NCI-H2081 treated with DMSO at 0.1 percent for 48 hours (cell line): Measurements from ENCODE around the gene DMKN.
"Not testable (repeated sequence)": the region's sequence is repeated elsewhere in the genome, so short reads cannot be mapped to it uniquely, and the experiment has no call there.

Experiments
- DNase-seq: peaks from one replicate; lab custom pipeline; 2025; lab: John Stamatoyannopoulos, UW

DMKN gene

DNA sequence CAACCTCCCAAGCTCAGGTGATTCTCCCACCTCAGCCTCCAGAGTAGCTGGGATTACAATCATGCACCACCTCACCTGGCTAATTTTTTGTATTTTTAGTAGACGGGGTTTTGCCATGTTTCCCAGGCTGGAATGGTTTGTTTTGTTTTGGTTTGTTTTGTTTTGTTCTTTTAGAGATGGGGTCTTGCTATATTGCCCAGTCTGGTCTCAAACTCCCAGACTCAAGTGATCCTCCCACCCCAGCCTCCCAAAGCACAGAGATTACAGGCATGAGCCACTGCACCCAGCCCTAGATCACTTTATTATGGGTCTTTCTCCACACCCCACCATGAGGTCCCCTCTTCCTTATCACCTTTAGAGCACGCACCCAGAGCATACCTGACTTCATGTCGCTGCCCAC is 15.2 kb downstream of the DMKN start:
- no peak for DNase-seq

- DNase-seq: no peak
Observed at GRCh38 chr19:35497406-35497805, 16.0 kb downstream of the DMKN start.

DNA sequence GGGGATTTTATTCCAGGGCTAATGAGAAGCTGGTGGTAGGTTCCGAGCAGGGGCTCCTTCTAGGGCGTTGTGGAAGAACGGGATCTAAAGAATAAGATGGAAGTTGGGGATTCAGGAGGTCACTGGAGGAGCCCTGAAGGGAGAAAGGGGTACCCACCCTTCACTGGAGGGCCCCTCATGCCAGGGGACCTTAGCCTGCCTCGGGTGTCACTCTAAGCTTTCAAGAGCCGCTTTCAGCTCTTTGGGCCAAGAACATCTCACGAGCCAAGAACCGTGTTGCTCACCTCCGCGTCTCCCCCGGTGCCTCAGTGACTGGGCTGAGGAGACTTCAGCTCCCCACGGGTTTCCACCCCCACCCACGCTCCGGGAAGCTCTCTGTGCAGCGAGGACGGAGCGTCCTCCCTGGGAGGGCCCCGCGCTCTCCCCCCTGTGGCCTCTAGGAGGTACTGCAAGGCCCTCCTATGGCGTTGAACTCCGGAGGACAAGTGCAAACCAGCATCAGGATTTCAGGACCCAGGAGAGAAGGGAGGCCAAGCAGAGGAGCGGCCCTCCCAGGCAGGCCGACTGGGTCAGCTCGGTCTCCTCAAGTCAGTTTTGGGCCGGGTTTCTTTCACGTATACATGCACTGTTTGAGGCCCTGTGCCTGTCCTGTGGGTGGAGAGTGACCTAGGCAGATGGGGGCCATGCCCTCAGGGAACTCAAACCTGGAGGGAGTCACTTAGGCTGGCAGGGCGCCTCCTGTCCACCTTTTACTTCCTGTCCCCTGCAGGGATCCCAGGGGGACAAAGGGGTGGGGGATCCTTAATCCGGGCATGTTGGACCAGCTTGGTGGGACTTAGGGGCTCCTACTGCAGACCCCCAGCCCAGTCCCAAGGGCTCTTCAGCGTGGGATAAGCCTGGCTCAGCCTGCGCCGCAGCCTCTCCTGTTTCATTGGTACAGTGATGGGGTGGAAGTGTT is 18.1 kb downstream of the DMKN start:
- no peak for DNase-seq

DNA sequence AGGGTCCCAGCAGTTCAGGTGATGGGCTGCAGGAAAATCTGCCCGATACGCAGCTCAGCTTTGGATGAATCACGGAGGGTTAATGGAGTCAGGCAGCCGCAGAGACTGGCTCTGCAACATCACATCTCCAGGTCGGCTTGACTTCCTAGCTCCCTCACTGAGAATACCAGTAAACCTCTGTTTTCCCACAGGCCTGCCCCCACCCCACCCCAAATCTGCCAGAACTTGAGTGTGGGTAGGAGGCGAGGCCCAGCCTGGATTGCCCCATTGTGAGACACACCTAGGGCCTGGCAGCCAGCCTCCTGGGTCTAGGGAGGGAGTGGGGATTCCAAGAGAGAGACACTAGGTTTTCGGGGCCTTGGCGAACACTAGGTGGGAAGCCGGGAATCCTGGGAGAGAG is 19.5 kb downstream of the DMKN start:
- DNase-seq: no peak

DNA sequence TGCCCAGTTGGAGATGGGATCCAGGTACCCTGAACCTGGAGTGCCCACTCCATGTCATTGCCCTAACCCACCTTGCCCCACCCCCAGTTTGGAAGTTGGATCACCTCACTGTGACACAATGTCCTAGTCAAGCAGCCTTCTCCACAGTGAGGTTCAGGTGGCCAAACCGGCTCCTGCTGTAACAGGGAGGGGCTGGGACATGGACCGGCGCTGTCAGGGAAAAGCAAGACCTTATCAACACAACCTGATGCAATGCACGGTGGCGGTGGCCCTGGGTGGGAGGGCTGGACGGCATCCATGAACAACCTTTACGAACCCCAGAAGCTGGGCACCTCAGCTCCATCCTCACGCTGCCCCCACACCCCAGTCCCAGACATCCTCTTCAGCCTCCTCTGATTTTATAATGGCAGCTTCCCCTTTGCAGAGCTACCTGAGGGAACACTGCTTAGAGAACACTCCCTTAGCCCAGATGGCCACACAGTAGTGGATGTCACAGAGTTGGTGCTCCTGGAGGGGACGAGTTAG is 21.6 kb downstream of the DMKN start:
- no peak for DNase-seq

- DNase-seq: no peak
Observed at GRCh38 chr19:35490364-35490763, 23.1 kb downstream of the DMKN start, which contains the start of gene KRTDAP. Gene KRTDAP (minus strand): TSS chr19:35490464. CDS start chr19:35490442, 22 bp downstream.

DNA sequence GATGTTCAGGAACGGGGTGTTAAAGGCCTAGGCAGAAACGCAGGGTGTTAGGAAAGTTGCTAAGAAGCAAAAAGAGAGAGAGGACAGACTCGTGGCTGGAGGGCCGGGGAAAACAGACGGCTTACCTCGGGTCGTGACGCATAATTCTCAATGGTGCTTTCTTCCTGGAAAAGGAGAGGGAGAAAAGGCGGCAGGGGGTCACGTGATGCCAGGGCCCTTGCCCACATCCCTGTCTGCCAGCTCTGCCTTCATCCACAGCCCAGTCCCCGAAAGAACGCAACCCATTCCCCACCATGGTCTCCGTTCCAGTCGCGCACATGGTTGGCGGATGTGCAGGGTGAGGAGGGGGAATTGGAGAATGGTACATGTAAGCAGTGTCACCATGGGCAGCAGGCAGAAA is 24.8 kb downstream of the DMKN start:
- no peak for DNase-seq

- DNase-seq: no peak
Observed at GRCh38 chr19:35487656-35488182, 25.7 kb downstream of the DMKN start.

GRCh38 chr19:35486268-35486708 is 27.2 kb downstream of the DMKN start:
- DNase-seq: no peak

GRCh38 chr19:35484252-35485036 is 29.0 kb downstream of the DMKN start:
- no peak for DNase-seq

DNA sequence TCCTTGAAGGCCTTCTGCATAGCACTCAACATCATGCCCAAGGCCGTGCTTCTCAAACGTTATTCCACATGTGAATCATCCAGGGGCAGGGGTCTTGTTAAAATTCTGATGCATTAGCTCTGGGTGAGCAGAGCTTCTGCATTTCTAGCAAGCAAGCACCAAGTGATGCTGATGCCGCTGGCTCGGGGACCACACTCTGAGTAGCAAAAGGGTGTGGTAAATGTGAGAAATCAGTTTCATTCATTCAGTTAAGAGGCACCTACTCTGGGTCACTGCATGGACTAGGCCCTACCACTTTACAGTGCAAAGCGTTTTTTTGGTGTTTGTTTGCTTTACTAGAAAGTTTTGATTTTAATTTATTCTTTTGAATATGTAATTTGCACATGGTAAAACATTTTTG is 30.4 kb downstream of the DMKN start:
- no peak for DNase-seq

GRCh38 chr19:35478794-35479677 is 34.4 kb downstream of the DMKN start:
- peak; percentile 49 for DNase-seq

GRCh38 chr19:35476149-35476548 is 37.3 kb downstream of the DMKN start:
- DNase-seq: no peak

DNA sequence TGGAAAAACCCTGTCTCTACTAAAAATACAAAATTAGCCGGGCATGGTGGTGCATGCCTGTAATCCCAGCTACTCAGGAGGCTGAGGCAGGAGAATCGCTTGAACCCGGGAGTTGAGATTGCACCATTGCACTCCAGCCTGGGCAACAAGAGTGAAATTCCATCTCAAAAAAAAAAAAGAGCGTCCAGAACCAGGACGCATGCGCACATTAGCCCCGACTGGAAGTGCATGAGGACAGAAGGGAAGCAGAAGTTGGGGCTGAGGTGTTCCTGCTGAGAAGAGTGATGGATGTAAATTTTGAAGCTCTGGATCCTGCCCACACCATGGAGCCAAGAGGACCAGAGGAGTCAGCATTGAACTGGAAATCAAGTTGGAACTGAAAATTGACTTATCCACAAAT is 38.9 kb downstream of the DMKN start:
- not testable (repeated sequence) for DNase-seq

- no peak for DNase-seq
Observed at GRCh38 chr19:35474104-35474503, 39.3 kb downstream of the DMKN start.

GRCh38 chr19:35471946-35472345 is 41.5 kb downstream of the DMKN start:
- no peak for DNase-seq

DNA sequence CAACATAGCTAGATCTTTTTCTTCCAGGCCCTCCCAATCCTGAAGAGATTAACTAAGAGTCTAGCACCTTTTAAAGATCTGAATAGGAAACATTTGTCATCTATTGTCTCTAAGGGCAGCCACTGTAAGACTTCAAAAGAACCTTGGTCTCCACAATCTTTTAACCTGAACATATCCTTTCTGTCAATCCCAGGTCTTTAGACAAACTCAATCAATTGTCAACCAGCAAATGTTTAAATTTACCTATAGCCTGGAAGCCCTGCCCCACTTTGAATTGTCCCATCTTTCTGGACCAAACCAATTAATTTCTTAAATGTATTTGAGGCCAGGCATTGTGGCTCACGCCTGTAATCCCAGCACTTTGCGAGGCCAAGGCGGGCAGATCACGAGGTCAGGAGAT is 42.4 kb downstream of the DMKN start:
- not testable (repeated sequence) for DNase-seq

DNA sequence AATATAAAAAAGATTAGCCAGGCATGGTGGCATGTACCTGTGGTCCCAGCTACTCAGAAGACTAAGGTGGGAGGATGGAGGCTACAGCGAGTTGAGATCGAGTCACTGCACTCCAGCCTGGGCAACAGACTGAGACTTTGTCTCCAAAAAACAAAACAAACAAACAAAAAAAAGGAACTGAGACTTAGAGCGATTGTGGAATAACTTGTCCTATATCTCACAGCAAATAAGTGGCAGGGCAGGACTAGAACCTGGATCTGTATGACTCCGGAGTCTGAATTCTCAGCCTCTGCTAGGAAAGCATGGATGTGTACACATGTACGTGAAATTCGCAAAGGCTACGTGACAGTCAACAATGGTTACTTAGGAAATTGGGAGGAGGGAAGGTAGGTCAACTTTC is 43.3 kb downstream of the DMKN start:
- no peak for DNase-seq

DNA sequence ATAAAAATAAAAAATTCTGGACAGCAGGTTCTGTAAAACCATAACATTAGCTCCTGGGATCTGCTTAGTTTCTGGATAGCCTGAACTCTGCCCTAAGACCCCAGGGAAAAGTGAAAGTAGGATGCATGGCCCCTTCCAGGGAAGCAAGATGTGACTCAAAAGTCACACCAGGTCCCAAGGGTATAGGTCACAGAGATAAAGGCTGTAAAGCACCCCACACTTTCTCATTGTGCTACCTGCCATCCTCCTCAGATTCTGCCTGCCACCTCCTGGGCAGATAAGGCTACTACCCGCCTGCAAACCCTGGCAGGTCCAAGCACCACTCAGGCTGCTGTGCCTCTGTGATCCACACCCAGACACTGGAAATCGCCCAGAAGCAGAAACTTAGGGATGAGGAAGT is 44.8 kb downstream of the DMKN start:
- DNase-seq: no peak

DNA sequence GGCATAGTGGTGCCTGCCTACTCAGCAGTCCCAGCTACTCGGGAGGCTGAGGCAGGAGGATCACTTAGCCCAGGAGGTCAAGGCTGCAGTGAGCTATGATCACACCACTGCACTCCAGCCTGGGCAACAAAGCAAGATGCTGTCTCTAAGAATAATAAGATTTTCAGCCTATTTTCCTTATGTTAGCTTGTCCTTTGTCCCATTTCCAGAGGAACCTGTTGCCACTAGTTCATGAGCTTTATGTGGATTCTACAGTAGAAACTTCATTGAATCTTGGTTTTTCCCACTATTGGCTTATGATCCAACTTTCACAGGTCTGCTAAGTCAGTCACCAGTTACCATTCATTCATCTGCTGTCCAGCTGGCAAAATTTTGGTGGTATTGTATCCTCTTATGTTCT is 47.2 kb downstream of the DMKN start:
- no peak for DNase-seq

DNA sequence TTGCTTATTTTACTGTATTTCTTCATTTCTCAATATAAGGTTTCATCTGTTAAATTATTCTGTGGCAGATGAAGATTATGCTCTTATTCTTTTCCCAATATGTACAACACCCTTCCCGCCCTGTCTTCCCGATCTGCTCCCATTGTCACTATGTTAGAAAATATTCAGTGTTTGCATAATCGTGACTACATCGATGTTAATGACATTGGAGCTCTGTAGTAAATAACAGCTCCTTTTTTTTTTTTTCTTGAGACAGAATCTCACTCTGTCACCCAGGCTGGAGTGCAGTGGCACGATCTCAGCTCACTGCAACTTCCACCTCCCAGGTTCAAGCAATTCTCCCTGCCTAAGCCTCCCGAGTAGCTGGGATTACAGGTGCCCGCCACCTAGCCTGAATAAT is 50.5 kb downstream of the DMKN start:
- not testable (repeated sequence) for DNase-seq
